Hepatocyte (in vitro differentiated cells): ENCODE data around the gene FCHSD2. TPM values are rescaled to one million over a fixed set of nuclear protein-coding genes. Genes with fewer than 3 reads are reported as not detected.

Source experiments
- DNase-seq: peaks from one replicate; pipeline ENCODE4 v3.0.0-alpha.2; 2016; ENCODE audit warnings: low spot score
- H2AFZ ChIP-seq: fragments of 200-600 bp; sonication (generic); 2 replicates; pipeline ENCODE4 v1.6.0; 2016; ENCODE audit warnings: antibody characterized with exemption, mild to moderate bottlenecking
- H3K27ac ChIP-seq: fragments of 200-600 bp; sonication (generic); 2 replicates; pipeline ENCODE4 v1.5.1; 2016; ENCODE audit warnings: mild to moderate bottlenecking
- H3K27me3 ChIP-seq: fragments of 200-600 bp; sonication (generic); 2 replicates; pipeline ENCODE4 v1.6.1; 2016
- H3K36me3 ChIP-seq: fragments of 200-600 bp; sonication (generic); replicated peaks from 2 replicates; pipeline ENCODE4 v1.5.1; 2016; ENCODE audit warnings: low read depth; ENCODE audit not compliant: insufficient read depth
- H3K4me1 ChIP-seq: fragments of 200-600 bp; sonication (generic); 2 replicates; pipeline ENCODE4 v1.5.1; 2016; ENCODE audit warnings: mild to moderate bottlenecking, moderate library complexity; ENCODE audit not compliant: insufficient read depth
- H3K4me2 ChIP-seq: fragments of 200-600 bp; sonication (generic); 2 replicates; pipeline ENCODE4 v1.6.0; 2016
- H3K4me3 ChIP-seq: fragments of 200-600 bp; sonication (generic); 2 replicates; pipeline ENCODE4 v1.5.1; 2016; ENCODE audit warnings: mild to moderate bottlenecking
- H3K79me2 ChIP-seq: fragments of 200-600 bp; sonication (generic); 2 replicates; pipeline ENCODE4 v1.6.0; 2017; ENCODE audit warnings: mild to moderate bottlenecking
- H3K9me2 ChIP-seq: fragments of 200-600 bp; sonication (generic); replicated peaks from 2 replicates; pipeline ENCODE4 v1.6.0; 2017; ENCODE audit warnings: mild to moderate bottlenecking; ENCODE audit not compliant: insufficient read depth
- H3K9me3 ChIP-seq: fragments of 200-600 bp; sonication (generic); 2 replicates; pipeline ENCODE4 v1.5.1; 2016; ENCODE audit warnings: low read depth, mild to moderate bottlenecking
- H4K20me1 ChIP-seq: fragments of 200-600 bp; sonication (generic); 2 replicates; pipeline ENCODE4 v1.6.0; 2016; ENCODE audit warnings: mild to moderate bottlenecking; ENCODE audit not compliant: insufficient read depth, poor library complexity, severe bottlenecking
- EZH2 ChIP-seq: fragments of 200-600 bp; sonication (generic); IDR thresholded peaks from 2 replicates; pipeline ENCODE4 v1.6.1; 2016; ENCODE audit warnings: antibody characterized with exemption, mild to moderate bottlenecking, borderline replicate concordance
- EZH2phosphoT487 ChIP-seq: fragments of 200-600 bp; sonication (generic); IDR thresholded peaks from one replicate; pipeline ENCODE4 v1.6.1; 2018; ENCODE audit warnings: antibody characterized with exemption, mild to moderate bottlenecking, low read depth, moderate library complexity; ENCODE audit not compliant: unreplicated experiment, severe bottlenecking
- WGBS: methylation state at CpG from one replicate; pipeline ENCODE4 v1.1.6; 2016; ENCODE audit warnings: low lambda C conversion rate; ENCODE audit errors: missing lambda C conversion rate; 5-methylcytosine and 5-hydroxymethylcytosine counted together
- polyA plus RNA-seq: library from polyadenylated mRNA; unstranded; fragments of >200 nt; fragmentation: Nextera tagmentation; extraction: Ambion mirVana; gene quantifications from 2 replicates; pipeline ENCODE4 v1.2.1, GENCODE V29; 2016
- total RNA-seq: library from RNA; depleted of rRNA; stranded (reverse); fragments of >200 nt; gene quantifications from 2 replicates; pipeline ENCODE4 v1.2.3, GENCODE V29; 2014
- TF ChIP-seq, protein P1 (sequence below): fragments of 200-600 bp; sonication (generic); IDR thresholded peaks from 2 replicates; pipeline ENCODE4 v1.5.1; 2016; ENCODE audit warnings: antibody characterized with exemption, mild to moderate bottlenecking; ENCODE audit not compliant: poor library complexity

FCHSD2 gene
- total and polyA plus RNA-seq, 2 experiments from 2014 or later, result 9.1 to 13.1 TPM

DNA sequence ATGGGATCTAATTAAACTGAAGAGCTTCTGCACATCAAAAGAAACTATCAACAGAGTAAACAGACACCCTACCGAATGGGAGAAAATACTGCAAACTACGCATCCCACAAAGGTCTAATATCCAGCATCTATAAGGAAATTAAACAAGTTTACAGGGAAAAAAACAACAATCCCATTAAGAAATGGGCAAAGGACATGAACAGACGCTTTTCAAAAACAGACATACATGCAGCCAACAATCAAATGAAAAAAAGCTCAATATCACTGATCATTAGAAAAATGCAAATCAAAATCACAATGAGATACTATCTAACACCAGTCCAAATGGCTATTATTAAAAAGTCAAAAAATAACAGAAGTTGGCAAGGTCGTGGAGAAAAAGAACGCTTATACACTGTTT is 117.5 kb downstream of the FCHSD2 start:
- no peak overlapping the region for H2AFZ ChIP-seq
- no peaks in the 10 kb centered on the region for H3K9me2 ChIP-seq
- no peaks in the 10 kb centered on the region for H3K4me1 ChIP-seq
- H4K20me1 ChIP-seq, result no peaks in the 10 kb centered on the region
- no peak overlapping the region for H3K27ac ChIP-seq
- H3K4me2 ChIP-seq, result no peak overlapping the region
- no peak overlapping the region for H3K4me3 ChIP-seq
- peaks cover 16% of the 10 kb centered on the region for H3K79me2 ChIP-seq
- TF ChIP-seq EZH2 (no peak), EZH2phosphoT487 (no peak)
- TF ChIP-seq, protein P1, sequence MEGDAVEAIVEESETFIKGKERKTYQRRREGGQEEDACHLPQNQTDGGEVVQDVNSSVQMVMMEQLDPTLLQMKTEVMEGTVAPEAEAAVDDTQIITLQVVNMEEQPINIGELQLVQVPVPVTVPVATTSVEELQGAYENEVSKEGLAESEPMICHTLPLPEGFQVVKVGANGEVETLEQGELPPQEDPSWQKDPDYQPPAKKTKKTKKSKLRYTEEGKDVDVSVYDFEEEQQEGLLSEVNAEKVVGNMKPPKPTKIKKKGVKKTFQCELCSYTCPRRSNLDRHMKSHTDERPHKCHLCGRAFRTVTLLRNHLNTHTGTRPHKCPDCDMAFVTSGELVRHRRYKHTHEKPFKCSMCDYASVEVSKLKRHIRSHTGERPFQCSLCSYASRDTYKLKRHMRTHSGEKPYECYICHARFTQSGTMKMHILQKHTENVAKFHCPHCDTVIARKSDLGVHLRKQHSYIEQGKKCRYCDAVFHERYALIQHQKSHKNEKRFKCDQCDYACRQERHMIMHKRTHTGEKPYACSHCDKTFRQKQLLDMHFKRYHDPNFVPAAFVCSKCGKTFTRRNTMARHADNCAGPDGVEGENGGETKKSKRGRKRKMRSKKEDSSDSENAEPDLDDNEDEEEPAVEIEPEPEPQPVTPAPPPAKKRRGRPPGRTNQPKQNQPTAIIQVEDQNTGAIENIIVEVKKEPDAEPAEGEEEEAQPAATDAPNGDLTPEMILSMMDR, result no peak
- no peaks in the 10 kb centered on the region for H3K36me3 ChIP-seq
- WGBS, result 97% methylated on average over 5 of the region's 5 CpGs
- DNase-seq, result no peak
- no peaks in the 10 kb centered on the region for H3K27me3 ChIP-seq
- H3K9me3 ChIP-seq, result peaks cover 7% of the 10 kb centered on the region

DNA sequence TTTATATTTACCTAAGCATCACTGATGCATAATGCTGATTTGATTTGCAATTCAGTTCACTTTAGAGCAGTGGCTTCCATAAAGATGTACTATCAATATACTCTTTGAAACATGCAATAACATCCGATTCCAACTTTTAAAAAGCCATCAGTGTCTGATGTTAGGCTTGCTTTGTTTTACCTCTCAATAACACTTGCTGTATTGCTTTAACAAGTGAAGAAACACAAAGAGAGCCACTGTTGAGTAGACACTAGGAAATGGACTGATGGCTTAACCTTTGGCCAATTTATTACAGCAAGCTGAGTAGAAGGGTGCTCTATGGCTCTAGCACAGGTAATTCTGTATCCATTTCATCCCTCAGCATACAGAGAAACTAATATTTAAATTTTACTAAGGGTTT is 122.1 kb downstream of the FCHSD2 start:
- Histone ChIP-seq H3K4me1 (no peaks in the 10 kb centered on the region), H3K79me2 (peaks cover 17% of the 10 kb centered on the region), H3K27ac (no peak overlapping the region), H3K27me3 (no peaks in the 10 kb centered on the region), H3K9me3 (peaks cover 7% of the 10 kb centered on the region), H3K9me2 (no peaks in the 10 kb centered on the region), H3K4me3 (no peak overlapping the region), H3K4me2 (no peak overlapping the region), H3K36me3 (no peaks in the 10 kb centered on the region), H4K20me1 (no peaks in the 10 kb centered on the region), H2AFZ (no peak overlapping the region)
- no peak for DNase-seq
- WGBS, result 66% methylated on average over 1 of the region's 1 CpG
- TF ChIP-seq EZH2phosphoT487 (no peak), EZH2 (no peak)
- TF ChIP-seq, protein P1, result no peak

DNA sequence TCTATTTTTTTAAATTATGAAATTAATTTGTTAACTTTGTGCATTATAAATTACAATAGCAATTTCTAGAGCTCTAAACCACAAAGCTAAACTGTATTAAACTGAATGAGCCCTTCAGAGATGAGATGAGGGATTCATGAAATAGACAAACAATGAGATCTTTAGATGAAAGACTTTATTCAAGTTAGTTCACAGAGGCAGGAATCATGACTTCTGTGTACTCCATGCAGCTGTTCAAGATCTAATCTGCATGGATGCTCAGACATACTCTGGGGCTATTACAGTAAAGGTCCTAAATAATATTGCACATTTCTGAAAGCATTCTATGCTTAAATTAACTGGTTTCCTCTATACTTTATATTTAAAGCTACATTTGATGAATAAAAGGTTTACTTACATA is 122.7 kb downstream of the FCHSD2 start:
- H3K27me3 ChIP-seq, result no peaks in the 10 kb centered on the region
- H3K4me1 ChIP-seq, result no peaks in the 10 kb centered on the region
- no peaks in the 10 kb centered on the region for H4K20me1 ChIP-seq
- H2AFZ ChIP-seq, result no peak overlapping the region
- no peak overlapping the region for H3K27ac ChIP-seq
- no peak overlapping the region for H3K4me2 ChIP-seq
- H3K36me3 ChIP-seq, result no peaks in the 10 kb centered on the region
- peaks cover 3% of the 10 kb centered on the region for H3K9me3 ChIP-seq
- H3K9me2 ChIP-seq, result no peaks in the 10 kb centered on the region
- no peak for TF ChIP-seq EZH2
- TF ChIP-seq, protein P1, result no peak
- TF ChIP-seq EZH2phosphoT487, result no peak
- no peak overlapping the region for H3K4me3 ChIP-seq
- no peak for DNase-seq
- peaks cover 12% of the 10 kb centered on the region for H3K79me2 ChIP-seq

DNA sequence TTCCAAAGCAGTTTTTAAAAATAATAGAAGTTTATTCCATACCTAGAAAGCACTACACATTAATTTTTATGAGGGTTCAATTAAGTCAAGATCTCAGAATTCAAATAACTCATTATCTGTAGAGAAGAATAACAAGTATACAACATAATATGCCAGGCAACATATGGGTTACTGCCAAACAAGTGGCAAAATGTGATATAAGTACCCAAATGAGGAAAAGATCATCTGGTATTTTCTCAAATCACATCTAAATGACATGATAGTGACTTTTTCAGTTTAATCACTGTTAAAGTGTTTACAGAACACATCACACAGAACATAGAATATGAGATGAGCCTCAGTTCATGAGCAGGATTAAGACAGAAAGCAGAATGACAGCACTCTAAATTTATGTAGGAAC is 123.3 kb downstream of the FCHSD2 start:
- H3K79me2 ChIP-seq, result peaks cover 12% of the 10 kb centered on the region
- no peaks in the 10 kb centered on the region for H3K27me3 ChIP-seq
- no peak for DNase-seq
- no peaks in the 10 kb centered on the region for H3K36me3 ChIP-seq
- H3K4me2 ChIP-seq, result no peak overlapping the region
- H3K4me3 ChIP-seq, result no peak overlapping the region
- no peaks in the 10 kb centered on the region for H3K9me3 ChIP-seq
- no peak overlapping the region for H2AFZ ChIP-seq
- H3K27ac ChIP-seq, result no peak overlapping the region
- no peaks in the 10 kb centered on the region for H3K9me2 ChIP-seq
- no peaks in the 10 kb centered on the region for H3K4me1 ChIP-seq
- H4K20me1 ChIP-seq, result no peaks in the 10 kb centered on the region
- TF ChIP-seq, protein P1, result no peak
- TF ChIP-seq EZH2phosphoT487 (no peak), EZH2 (no peak)
